Stomach (tissue), 4 donors: ENCODE results near the gene CST7.

Experiments
- EP300 ChIP-seq: sonication (generic); formaldehyde crosslinking; IDR thresholded peaks from one replicate; pipeline ENCODE4 v1.6.1; 2017; ENCODE audit warnings: antibody characterized with exemption
- POLR2A ChIP-seq, 4 donors: fragments of 450-650 bp; IDR thresholded peaks; one replicate each; pipeline ENCODE4 v1.6.1; 2016; ENCODE audit warnings: antibody characterized with exemption in 4 of 4, control low read depth in 2 of 4, mild to moderate bottlenecking in 1 of 4, moderate library complexity in 1 of 4
- POLR2AphosphoS5 ChIP-seq, 3 donors: sonication (generic); formaldehyde crosslinking; IDR thresholded peaks; one replicate each; pipeline ENCODE4 v1.6.1; 2016; ENCODE audit warnings: antibody characterized with exemption in 3 of 3
- TF ChIP-seq, protein P1 (sequence below), 7 experiments: fragments of 450-650 bp in 4 of 7; fragments of 200-600 bp in 3 of 7; sonication (generic) in 3 of 7; IDR thresholded peaks; one replicate each; pipeline ENCODE4 v1.5.1; 2016 to 2019; ENCODE audit warnings: antibody characterized with exemption in 7 of 7, control low read depth in 2 of 7, mild to moderate bottlenecking in 1 of 7

DNA sequence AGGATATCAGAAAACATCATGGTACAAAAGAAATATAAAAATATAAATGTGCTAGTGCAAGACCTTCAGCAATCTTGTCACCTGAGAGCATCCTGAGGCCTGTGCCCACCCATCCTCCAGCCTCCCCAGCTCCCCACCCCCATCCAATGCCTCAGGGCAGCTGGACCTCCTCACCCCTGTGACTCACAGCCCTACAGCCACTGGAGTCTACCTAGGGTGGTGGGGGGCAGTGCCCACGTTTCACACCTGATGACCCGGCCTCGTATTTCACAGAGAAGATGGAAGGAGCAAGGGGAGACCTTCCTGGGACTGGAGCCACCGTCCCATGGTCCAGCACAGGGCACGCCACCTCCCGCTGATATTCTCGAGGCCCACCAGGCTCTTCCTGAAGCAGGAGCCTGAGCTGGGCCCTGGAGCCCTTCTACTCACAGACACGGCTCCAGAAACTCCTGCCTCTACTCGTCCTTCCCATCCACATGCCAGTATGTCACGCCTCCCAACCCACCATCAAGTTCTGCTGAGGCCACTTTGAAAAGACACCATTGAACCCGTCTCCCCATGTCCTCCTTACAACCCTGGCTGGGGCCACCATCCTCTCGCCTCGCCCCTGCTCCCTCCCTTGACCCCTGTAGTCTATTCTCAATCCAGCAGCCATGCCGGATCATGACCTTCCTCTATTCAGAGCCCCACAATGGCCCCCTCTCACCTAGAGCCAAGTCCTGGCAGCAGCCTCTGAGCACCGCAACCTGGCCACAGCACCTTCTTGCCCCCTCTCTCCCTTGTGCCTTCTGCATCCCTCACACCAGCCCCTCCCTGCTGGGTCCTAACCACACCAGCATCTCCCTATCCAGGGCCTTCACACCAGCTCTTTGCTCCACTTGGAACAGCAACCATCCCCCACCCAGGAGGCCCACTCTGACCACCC lies 30.2 kb downstream of the CST7 start:
- TF ChIP-seq POLR2AphosphoS5 (IDR thresholded peaks at IDR 0.05) (no peak), POLR2A (IDR thresholded peaks at IDR 0.05) (no peak), EP300 (no peak)
- TF ChIP-seq, protein P1, sequence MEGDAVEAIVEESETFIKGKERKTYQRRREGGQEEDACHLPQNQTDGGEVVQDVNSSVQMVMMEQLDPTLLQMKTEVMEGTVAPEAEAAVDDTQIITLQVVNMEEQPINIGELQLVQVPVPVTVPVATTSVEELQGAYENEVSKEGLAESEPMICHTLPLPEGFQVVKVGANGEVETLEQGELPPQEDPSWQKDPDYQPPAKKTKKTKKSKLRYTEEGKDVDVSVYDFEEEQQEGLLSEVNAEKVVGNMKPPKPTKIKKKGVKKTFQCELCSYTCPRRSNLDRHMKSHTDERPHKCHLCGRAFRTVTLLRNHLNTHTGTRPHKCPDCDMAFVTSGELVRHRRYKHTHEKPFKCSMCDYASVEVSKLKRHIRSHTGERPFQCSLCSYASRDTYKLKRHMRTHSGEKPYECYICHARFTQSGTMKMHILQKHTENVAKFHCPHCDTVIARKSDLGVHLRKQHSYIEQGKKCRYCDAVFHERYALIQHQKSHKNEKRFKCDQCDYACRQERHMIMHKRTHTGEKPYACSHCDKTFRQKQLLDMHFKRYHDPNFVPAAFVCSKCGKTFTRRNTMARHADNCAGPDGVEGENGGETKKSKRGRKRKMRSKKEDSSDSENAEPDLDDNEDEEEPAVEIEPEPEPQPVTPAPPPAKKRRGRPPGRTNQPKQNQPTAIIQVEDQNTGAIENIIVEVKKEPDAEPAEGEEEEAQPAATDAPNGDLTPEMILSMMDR (IDR thresholded peaks at IDR 0.05): no peak
